PC-9 (cell line): ENCODE results near the gene SALL4. TPM values are rescaled to one million over a fixed set of nuclear protein-coding genes. Genes with fewer than 3 reads are reported as not detected.
A peak's percentile ranks its signal among the peaks of the same experiment; 100 is the strongest.

Experiments
- BruUV-seq: library from RNA; stranded (reverse); fragments of 400-500 nt; replicated peaks from 2 replicates; lab custom pipeline; 2021; lab: Mats Ljungman, UMichigan
- CTCF ChIA-PET: fragments of 300-600 bp; sonication (Branson Sonifier 250); formaldehyde crosslinking; loops from one replicate; lab custom pipeline; 2022; ENCODE audit warnings: antibody characterized with exemption; lab: Charles Lee
- POLR2A ChIA-PET: fragments of 300-600 bp; sonication (Branson Sonifier 250); formaldehyde crosslinking; loops from one replicate; lab custom pipeline; 2022; ENCODE audit warnings: antibody characterized with exemption; ENCODE audit not compliant: unreplicated experiment; lab: Charles Lee
- DNase-seq, 2 experiments: peaks; one replicate each; pipeline versions ENCODE4 v3.0.0 to v3.0.0-alpha.2; 2015 to 2022; ENCODE audit warnings: mixed read lengths in 1 of 2
- H2AFZ ChIP-seq: fragments of 200-600 bp; sonication (generic); 2 replicates; pipeline ENCODE4 v1.8.1; 2017; ENCODE audit warnings: antibody characterized with exemption
- H3F3A ChIP-seq: fragments of 200-600 bp; sonication (generic); 2 replicates; pipeline ENCODE4 v1.8.1; 2017; ENCODE audit warnings: antibody characterized with exemption, mild to moderate bottlenecking, low read depth; ENCODE audit not compliant: insufficient read depth
- H3K27ac ChIP-seq: fragments of 200-600 bp; sonication (generic); 2 replicates; pipeline ENCODE4 v1.6.1; 2016; ENCODE audit warnings: mixed run types
- H3K27me3 ChIP-seq: fragments of 200-600 bp; sonication (generic); 2 replicates; pipeline ENCODE4 v1.6.1; 2016; ENCODE audit warnings: low read depth, mixed run types; ENCODE audit not compliant: insufficient read depth
- H3K36me3 ChIP-seq: fragments of 200-600 bp; sonication (generic); 2 replicates; pipeline ENCODE4 v1.6.1; 2016; ENCODE audit warnings: low read depth, mixed run types
- H3K4me1 ChIP-seq: fragments of 200-600 bp; sonication (generic); replicated peaks from 2 replicates; pipeline ENCODE4 v1.6.1; 2016; ENCODE audit warnings: mixed run types; ENCODE audit not compliant: insufficient read depth
- H3K4me2 ChIP-seq: fragments of 200-600 bp; sonication (generic); 2 replicates; pipeline ENCODE4 v1.6.1; 2017; ENCODE audit warnings: mixed run types
- H3K4me3 ChIP-seq: fragments of 200-600 bp; sonication (generic); 2 replicates; pipeline ENCODE4 v1.6.1; 2016; ENCODE audit warnings: mixed run types
- H3K79me2 ChIP-seq: fragments of 200-600 bp; sonication (generic); 2 replicates; pipeline ENCODE4 v1.6.1; 2017; ENCODE audit warnings: low read depth, mixed run types
- H3K9me2 ChIP-seq: fragments of 200-600 bp; sonication (generic); 2 replicates; pipeline ENCODE4 v1.8.1; 2017; ENCODE audit warnings: mild to moderate bottlenecking; ENCODE audit not compliant: insufficient read depth
- H3K9me3 ChIP-seq: fragments of 200-600 bp; sonication (generic); 2 replicates; pipeline ENCODE4 v1.8.1; 2016; ENCODE audit warnings: low read depth; ENCODE audit not compliant: insufficient read depth
- H4K20me1 ChIP-seq: fragments of 200-600 bp; sonication (generic); 2 replicates; pipeline ENCODE4 v1.8.1; 2017; ENCODE audit not compliant: insufficient read depth
- CTCF ChIP-seq: fragments of 200-600 bp; sonication (generic); conservative IDR thresholded peaks from 2 replicates; pipeline ENCODE4 v1.6.1; 2017; ENCODE audit warnings: mixed run types, antibody characterized with exemption, mild to moderate bottlenecking, moderate library complexity
- EZH2 ChIP-seq: fragments of 200-600 bp; sonication (generic); IDR thresholded peaks from 2 replicates; pipeline ENCODE4 v1.8.0; 2017; ENCODE audit warnings: antibody characterized with exemption, low read depth
- intact Hi-C: fragments of 100-400 bp; cut with micrococcal nuclease; formaldehyde crosslinking; loops from one replicate; pipeline ENCODE4 v1.10.0; 2022; ENCODE audit not compliant: unreplicated experiment
- total RNA-seq: library from RNA; stranded (reverse); gene quantifications from 2 replicates; pipeline ENCODE4 v1.2.3, GENCODE V29; 2021

Gene SALL4
- total RNA-seq, 1 experiment from 2014 or later: 1.6 TPM

GRCh38 chr20:51837876-51838420 is 35.6 kb upstream of the SALL4 start:
- BruUV-seq: no TSS peak
- Histone ChIP-seq H2AFZ (no peak overlapping the region), H3K27me3 (no peaks in the 10 kb centered on the region), H3F3A (no peaks in the 10 kb centered on the region), H3K4me1 (no peaks in the 10 kb centered on the region), H3K79me2 (no peaks in the 10 kb centered on the region), H3K4me3 (no peak overlapping the region), H4K20me1 (no peaks in the 10 kb centered on the region), H3K4me2 (no peak overlapping the region), H3K36me3 (no peaks in the 10 kb centered on the region), H3K9me2 (no peaks in the 10 kb centered on the region), H3K27ac (no peak overlapping the region), H3K9me3 (no peaks in the 10 kb centered on the region)
- intact Hi-C loops: no loop called here
- TF ChIP-seq EZH2 (no peak), CTCF (no peak)
- DNase-seq: no peak
- POLR2A ChIA-PET: no interaction called here
- CTCF ChIA-PET: interaction anchor here (0.6 kb wide), 1 partner anchor 451 kb away, joined by 6 read pairs; no protein-coding TSS in a partner anchor

- POLR2A ChIA-PET: no interaction called here
- no peaks in the 10 kb centered on the region for H3K36me3 ChIP-seq
- CTCF ChIA-PET: no interaction called here
Measured at GRCh38 chr20:51837436-51837835, 35.1 kb upstream of the SALL4 start.

GRCh38 chr20:51833326-51833725 is 31.0 kb upstream of the SALL4 start:
- no peaks in the 10 kb centered on the region for H3K79me2 ChIP-seq
- no TSS peak for BruUV-seq
- H3K4me2 ChIP-seq: no peak overlapping the region
- no peak overlapping the region for H3K4me3 ChIP-seq
- H2AFZ ChIP-seq: no peak overlapping the region
- TF ChIP-seq EZH2 (no peak), CTCF (no peak)
- no peaks in the 10 kb centered on the region for H3K9me2 ChIP-seq
- ChIA-PET CTCF (no interaction called here), POLR2A (no interaction called here)
- no peak overlapping the region for H3K27ac ChIP-seq
- no peaks in the 10 kb centered on the region for H3F3A ChIP-seq
- intact Hi-C loops: no loop called here
- H3K9me3 ChIP-seq: no peaks in the 10 kb centered on the region
- H3K36me3 ChIP-seq: no peaks in the 10 kb centered on the region
- no peaks in the 10 kb centered on the region for H3K4me1 ChIP-seq
- peak in 1 of 2 experiments; percentile 67 for DNase-seq
- H3K27me3 ChIP-seq: no peaks in the 10 kb centered on the region
- H4K20me1 ChIP-seq: no peaks in the 10 kb centered on the region

More at GRCh38 chr20:51837436-51837835, 35.1 kb upstream of the SALL4 start:
- no peak overlapping the region for H3K4me3 ChIP-seq
- H3K27me3 ChIP-seq: no peaks in the 10 kb centered on the region
- TF ChIP-seq EZH2 (no peak), CTCF (no peak)
- no peak overlapping the region for H3K4me2 ChIP-seq
- no peak overlapping the region for H3K27ac ChIP-seq
- no peak overlapping the region for H2AFZ ChIP-seq
- no peak for DNase-seq
- no peaks in the 10 kb centered on the region for H3F3A ChIP-seq
- H4K20me1 ChIP-seq: no peaks in the 10 kb centered on the region
- H3K9me3 ChIP-seq: no peaks in the 10 kb centered on the region
- no peaks in the 10 kb centered on the region for H3K79me2 ChIP-seq
- intact Hi-C loops: no loop called here
- no peaks in the 10 kb centered on the region for H3K9me2 ChIP-seq
- no TSS peak for BruUV-seq
- H3K4me1 ChIP-seq: no peaks in the 10 kb centered on the region
